Activated naive CD8-positive, alpha-beta T cell treated with anti-CD3 and anti-CD28 coated beads, Interleukin-2, amount 50 U/mL, for 16 hours (primary cell): ENCODE data around the gene GSDME.

Experiments
- DNase-seq: peaks from one replicate; pipeline ENCODE4 v3.0.0-alpha.2; 2020; ENCODE audit warnings: low read depth, low spot score

Gene GSDME

DNA sequence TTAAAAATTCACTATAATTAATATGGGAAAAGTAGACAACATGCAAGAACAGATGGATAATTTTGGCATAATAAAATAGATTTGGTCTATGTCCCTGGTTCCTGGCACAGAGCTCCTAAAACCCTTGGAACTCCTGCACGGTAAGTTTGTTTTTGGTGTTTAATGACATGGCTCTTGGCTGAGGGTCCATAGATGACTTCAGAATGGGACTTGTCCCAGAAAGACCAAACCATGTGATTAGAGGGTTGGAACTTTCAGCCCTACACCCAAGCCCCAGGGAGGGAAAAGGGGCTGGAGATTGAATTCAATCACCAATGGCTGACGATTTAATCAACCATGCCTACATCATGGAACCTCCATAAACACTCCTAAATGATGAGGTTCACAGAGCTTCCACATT lies 12.6 kb upstream of the GSDME start:
- DNase-seq, result no peak

DNA sequence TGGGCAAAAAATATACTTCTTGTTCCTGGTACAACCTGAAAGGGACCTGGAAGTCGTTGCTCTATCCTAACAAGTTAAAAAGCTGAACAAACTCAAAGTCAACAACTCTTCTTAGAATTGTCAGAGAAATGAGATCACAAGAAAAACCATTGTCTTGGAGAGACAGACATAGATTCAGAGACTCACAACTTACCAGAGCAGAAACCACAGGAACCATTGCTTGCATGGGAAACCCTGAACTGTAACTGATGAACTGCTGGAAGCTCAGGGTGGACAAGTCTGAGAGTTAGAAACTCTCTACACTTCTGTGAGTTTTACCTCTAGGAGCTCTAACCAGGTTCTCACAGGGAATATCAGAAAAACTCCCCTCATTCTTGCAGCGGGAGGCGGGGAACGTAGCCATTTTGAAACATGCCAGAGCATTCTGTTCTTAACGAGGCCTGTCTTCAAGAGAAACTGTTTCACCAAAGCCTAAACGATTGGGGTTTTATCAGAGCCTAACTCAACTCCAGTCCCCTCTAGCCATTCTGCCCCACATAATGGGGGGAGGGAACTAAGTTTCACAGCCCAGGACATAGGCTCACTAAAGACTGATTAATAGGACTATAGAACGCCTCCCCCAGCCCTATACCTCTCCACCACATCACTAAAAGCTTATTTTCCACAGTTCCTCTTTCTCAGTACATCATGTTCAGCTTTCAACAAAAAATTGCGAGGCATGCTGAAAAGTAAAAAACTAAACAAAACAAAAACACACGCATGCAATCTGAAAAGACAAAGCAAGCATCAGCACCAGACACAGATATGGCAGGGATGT lies 12.0 kb upstream of the GSDME start:
- DNase-seq, result no peak

DNA sequence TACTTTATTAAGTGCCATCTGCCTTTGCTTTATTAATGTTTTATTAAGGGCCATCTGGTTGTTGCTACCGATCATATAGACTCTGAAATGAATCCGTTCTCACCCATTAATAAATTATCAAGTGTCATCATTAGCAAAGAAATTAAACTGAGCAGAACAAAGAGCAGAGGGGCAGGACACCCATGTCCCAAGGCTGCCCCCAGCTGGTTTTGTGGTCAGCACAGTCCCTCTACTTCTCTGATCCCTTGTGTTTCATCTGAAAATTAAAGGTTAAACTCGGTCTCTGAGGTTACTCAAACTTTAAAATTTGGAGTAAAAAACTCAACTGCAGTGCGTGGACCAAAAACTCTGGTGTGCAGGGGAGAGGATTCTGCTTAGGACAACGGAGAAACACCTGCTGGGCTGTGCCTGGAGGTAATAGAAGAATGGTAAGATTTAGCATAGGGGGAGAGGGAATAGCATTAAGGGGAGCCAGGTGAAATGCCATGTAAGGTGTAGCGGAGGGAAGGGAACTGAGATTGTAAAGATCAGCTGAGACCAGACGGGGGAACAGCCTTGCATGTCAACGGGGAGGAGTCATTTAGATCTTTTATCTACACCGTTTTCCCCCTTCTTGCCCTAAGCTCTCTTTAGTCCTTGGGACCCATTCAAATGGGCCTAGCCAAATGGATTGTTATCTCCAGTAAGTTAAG lies 10.8 kb upstream of the GSDME start:
- no peak for DNase-seq

DNA sequence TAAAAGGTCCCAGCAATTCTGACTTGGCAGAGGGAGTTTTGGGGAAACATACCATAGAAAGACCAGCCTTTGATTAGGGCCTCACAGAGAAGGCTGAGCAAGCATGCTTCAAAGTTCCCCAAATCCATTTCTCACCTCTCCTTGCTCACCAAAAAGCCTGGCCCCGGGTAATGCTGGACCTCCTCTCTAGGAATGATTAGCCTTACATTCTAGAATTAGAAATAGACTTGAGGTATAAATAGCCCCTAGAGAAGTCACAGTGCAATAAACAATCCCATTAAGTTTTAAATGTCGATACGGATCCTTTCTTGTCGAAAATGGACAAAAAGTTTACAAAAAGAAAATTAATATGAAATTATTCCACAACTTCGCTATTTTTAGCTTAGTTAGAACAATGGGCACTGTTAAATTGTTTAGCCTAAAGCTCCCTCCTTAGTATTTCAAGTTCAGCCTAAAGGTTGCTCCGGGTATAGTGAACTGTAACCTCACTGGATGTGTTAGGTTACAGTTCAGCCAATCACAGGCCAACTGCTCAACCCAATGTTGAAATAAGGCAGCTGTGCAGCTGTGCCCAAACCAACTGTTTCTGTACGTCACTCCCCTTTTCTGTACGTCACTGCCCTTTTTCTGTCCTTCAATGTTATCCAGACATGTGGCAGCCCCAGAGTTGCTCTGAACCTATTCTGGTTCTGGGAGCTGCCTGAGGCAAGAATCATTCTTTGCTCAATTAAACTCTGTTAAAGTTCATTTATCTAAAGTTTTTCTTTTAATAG lies 7.9 kb upstream of the GSDME start:
- DNase-seq, result no peak

DNA sequence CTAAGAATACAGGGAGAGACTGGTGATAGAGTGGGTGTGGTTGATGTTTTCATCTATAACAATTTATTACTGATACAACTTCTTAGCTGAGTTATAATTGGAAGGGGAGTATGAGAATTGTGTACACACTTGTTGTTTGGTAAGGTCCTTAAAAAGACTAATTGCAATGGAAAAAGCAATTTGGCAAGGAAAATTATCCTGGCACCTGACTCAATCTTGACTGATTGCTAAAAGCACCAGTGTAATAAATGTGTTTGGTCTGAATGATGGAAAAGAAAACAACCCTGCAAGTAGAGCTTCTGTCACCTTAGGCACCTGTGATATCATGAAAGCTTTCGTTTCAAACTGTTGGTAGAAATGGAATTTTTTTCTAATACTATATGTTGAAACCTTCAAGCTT lies 6.7 kb upstream of the GSDME start:
- DNase-seq, result no peak

DNA sequence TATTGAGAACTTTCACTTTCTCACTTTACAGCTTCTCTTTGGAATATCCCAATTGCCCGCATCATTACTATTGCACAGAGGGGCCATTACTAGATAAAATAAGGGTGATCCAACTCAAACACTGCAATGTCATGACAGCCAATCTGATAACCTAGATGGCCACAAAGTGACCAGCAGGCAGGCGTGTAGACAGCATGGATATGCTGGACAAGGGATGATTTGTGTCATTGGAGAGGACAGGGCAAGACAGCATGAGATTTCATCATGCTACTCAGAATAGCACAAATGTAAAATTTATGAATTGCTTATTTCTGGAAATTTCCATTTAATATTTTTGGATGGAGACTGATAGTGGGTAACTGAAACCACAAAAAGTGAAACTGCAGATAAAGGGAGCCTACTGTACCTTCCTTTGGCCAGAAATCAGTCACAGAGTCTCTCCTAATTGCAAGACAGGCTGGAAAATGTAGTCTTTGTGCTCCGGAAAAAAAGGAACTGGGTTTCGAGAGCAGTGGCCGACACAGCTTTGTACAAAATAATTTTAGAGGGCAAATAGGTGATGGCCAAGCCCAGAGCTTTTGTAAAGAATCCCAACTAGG lies 6.1 kb upstream of the GSDME start:
- no peak for DNase-seq

DNA sequence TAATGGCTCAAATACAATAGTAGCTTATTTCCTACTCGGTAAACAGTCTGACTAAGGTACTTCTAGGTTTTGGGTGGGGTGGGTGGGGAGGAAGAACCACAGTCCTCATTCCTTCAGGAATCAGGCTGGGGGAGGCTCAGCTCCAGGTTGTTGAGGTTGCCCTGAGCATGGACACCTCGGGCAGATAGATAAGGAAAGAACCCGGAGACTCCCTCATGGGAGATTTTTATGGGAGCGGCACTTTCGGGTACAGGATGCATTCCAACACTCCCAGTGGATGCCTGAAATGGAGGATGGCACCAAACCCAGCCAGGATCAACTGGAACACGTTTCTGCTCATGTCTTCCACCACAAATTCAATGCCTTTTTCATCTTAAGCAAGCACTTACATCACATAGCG lies 5.5 kb upstream of the GSDME start:
- no peak for DNase-seq

DNA sequence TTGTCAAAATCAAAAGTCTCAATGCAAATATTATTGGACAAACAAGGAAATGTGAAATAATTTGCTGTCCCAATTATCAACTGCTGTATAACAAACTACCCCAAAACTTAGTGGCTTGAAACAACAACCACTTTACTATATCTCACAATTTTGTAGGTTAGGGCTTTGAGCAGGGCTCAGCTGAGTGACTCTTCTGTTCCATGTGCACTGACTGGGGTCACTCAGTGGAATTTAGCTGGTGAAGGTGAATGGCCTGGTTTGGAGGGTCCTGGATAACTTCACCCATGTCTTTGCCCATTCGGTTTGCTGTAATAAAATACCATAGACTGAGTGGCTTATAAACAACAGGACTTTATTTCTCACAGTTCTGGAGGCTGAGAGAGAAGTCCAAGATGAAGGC lies 3.7 kb upstream of the GSDME start:
- DNase-seq, result no peak

DNA sequence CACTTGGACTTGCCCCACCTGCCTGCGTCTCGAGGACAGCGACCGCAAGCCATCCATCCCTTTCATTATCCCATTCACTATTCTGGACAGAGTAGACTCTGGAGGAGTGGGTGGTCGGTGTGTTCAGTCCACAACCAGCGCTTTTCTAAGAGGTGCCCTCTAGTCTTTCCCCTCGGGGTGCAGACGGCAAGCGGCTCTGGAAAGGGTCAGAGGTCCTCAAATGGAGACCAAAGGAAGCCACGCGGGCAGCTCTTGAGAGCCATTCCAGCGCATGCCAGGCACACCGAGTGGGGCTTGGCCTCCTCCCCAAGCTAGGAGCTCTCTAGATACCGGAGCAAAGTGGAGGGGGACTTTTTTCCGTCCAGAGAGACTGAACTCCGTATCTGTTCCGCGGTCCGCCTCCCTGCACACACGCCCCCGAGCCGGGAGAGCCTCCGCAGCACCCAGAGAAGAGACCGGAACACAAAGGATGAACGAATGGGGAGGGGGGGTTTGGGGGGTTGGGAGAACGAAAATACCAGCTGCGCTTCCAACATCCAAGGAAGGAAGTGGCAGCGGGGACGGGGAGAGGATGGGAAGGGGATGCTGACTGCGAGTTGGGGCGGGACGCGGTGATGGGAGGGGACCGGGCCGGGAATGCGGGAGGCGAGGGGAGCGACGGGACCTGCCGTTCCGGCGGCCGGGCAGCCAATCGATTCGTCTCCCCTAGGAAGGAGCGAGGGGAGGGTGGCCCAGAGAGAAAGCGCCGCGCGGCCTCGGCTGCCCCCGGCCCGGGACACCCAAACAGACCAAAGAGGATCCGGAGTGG lies 515 bp downstream of the GSDME start:
- no peak for DNase-seq

DNA sequence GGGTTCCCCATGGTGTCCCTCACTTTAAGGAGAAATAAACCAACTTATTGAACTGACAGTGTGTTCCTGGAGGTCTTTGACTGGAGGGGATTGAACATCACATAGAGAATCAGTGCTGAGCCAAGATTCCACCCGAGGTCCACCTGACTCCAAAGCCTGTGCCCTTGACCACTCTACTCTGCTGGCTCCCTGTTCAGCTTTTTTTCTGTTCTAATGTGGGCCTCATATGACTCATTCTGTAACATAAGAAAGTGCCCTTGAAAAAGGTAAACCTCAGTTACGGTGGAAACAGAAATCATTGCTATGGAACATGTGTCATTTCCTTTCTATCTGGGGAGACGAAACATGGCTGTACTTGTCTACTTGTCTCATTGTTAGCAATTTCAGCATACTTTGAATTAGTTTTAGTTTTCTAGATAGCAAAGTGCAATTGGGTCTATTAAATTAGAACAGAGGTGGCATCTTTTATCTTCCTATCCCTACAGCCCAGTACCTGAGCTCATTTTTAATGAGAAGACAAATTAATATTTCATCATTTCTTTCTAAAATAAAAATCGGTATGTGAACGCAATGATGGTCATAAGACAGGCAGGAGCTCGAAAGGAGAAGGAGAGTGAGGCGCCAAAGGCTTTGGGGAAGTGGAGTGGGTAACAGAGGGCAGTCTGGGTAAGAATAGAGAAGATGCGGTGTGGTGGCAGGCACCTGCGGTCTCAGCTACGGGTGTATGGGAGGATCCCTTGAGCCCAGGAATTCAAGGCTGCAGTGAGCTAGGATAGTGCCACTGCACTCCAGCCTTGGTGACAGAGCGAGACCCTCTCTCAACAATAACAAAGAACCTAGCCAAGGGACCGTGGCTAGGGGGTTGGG lies 1.5 kb downstream of the GSDME start:
- no peak for DNase-seq

DNA sequence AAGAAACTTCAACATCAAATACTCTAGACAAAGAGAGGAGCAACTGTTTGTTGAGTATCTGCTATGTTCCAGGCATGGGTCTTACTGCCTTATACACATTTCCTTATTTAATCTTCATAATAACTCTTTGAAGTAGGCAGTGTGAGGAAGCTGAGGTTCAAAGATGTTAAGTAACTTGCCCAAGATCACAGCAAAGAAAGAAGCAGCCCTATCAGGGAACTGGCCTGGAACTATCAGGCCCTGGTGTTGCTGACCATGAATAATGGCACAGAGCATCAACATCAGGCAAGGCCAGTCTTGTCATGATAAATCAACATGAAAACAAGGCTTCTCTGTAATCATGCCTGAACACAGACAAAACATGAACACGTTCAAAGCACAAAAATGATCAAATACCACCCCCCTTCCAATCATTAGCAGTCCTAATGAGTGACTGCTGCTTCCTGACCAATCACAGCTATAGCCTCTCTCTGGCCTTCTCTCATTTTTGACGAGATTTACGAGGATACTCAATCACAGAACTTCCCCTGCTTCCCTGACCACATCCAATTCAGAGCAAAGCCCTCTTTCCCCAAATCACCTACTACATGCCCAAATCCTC lies 2.3 kb downstream of the GSDME start:
- DNase-seq, result no peak

DNA sequence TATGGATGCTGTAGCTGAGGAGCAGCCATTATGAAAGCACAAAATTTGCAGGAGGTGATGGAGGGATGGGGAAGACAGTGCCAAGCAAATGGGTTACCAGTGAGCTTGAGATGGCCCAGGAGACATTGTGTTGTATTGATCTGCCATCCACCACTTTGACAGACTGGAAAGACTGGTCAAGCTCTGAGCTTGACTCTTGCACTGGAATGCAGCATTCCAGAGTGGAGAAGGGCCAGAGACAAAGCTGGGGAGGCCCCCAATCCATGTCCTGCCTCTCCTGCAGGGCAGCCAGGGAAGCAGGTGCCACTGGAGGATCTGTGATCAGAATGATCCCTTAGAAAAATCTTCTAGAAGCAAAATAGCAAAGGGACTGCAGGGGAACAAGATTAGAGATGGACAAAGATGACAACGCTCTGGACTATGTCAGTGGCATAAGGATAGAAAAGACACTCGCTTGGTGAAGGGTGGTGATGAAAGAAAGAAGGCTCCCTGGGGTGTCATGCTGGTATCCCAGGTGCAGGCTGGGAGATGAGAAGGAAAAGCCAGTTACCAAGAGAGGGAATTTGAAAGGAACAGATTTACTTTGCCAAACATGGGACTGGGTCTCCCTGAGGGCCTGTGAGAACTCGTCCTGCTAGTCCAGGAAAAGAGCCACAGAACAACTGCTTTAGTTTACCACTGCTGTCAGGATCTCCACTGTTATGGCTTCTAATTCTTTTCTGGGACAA lies 5.0 kb downstream of the GSDME start:
- no peak for DNase-seq

DNA sequence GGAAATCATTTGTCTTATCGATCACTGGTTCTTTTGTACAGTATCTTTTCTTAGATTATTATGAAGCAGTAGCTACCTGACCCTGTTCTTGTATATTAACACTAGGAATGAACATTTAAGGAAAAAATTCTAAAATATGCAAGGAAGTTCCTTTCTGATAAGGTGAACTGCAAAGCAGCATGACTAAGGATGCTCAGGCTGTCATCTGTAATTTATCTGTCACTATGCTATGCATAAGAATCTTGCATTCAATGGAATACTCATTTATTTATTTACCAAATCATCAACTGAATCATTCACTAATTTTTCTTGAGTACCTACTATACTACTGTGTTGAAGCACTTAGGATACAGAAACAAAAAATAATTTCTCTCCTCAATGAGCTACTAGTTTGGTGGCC lies 5.8 kb downstream of the GSDME start:
- DNase-seq, result no peak

DNA sequence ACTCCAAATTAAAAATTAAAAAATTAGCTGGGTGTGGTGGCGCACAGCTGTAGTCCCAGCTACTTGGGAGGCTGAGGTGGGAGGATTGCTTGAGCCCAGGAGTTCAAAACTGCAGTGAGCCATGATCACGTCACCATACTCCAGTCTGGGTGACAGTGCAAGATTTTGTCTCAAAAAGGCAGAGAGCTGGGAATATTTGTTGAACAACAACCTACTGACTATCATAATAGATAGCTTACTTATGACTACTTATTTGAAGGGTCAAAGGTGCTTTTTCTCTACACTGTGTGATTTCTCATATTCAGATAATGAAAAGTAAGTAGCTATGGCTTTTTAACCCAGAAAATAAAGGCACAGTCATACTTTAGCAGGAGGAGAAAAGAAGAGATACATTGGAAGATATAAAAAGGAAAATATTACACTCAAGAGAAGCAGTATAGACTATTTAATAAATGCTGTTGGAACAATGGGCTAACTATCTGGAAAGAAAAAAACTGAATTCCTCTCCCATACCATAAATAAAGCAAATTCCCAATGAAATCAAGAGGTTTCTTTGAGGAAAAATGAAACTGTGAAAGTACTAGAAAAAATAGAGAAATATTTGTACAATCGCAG lies 6.7 kb downstream of the GSDME start:
- DNase-seq, result no peak

DNA sequence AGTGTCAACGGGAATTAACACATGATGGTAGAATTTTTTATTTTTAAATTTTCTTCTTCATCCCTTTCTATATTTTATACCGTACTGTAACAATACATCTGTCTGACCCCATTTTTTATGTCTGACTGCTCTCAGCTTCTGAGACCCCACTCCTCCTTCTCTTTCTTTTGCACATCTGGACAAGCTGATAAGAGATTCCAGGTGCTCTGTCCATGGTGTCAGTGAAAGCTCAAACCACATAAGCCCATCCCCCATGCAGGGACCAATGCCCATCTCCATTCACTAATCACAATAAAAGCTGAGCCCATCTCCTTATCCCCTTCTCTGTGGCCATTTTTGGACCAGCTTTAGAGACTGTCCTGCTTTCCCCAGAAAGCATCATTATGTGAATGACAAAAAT lies 8.7 kb downstream of the GSDME start:
- no peak for DNase-seq

DNA sequence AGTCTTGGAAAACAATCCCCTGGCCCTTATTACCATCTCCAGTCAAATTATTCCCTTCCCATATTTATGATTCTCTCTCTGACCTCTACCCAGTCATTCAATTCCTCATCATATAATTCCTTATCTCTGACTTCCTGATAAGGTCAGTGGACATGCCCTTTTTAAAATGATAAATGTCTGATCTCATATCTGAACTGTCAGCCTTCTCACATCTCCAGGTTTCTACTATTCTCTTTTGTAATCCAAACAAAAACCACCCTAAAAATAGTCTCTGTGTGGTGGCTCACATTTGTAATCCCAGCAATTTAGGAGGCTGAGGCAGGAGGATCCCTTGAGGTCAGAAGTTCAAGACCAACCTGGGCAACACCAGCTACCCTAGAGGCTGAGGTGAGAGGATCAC lies 11.9 kb downstream of the GSDME start:
- no peak for DNase-seq

DNA sequence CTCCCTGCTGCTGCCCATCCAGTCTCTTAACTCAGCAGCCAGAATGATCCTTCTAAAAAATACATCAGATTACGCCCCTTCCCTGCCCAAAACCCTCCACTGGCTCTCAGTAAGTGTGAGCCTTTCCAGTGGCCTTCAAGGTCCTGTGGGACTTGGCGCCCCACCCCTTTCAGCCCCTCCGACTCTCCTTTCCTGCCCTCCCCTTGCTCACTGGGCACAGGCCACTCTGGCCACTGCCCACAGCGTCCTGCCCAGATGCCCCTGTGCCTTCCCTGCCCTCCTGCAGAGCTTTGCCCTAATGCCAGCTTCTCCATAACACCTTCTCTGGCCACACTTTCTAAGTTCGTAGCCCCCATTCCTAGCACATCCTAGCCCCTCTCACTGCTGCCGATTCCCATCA lies 13.8 kb downstream of the GSDME start:
- no peak for DNase-seq

DNA sequence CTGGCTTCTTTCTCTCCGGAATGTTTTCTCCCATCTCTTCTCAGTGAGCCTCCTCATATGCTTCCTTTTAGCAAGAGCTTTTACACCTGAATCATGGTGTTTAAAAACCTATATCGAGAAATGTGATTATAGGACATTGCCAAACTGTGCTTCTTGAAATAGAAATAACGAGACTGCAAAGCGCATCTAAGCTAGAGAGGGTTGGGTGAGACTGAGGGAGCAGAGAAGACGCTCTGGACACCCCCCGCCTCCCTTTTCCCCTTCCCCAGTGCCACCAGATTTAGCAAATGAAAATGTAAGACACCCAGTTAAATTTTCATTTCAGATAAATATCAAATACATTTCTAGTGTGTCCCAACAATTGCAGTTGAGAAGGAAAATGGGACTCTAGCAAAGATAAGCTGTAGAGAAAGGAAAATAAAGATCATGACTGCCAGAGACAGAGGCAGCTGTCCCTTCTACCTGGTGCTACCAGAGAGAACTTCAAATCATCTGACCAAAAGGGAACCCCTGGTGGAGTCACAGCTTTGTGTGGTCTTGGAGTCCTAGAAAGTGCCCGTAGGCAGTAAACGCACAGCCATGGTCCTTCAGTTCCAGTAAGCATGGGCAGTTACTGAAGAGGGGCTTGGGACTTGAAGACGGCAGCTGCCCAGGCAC lies 14.6 kb downstream of the GSDME start:
- no peak for DNase-seq
